ENCODE measurements around the gene CNPY1.

DNA sequence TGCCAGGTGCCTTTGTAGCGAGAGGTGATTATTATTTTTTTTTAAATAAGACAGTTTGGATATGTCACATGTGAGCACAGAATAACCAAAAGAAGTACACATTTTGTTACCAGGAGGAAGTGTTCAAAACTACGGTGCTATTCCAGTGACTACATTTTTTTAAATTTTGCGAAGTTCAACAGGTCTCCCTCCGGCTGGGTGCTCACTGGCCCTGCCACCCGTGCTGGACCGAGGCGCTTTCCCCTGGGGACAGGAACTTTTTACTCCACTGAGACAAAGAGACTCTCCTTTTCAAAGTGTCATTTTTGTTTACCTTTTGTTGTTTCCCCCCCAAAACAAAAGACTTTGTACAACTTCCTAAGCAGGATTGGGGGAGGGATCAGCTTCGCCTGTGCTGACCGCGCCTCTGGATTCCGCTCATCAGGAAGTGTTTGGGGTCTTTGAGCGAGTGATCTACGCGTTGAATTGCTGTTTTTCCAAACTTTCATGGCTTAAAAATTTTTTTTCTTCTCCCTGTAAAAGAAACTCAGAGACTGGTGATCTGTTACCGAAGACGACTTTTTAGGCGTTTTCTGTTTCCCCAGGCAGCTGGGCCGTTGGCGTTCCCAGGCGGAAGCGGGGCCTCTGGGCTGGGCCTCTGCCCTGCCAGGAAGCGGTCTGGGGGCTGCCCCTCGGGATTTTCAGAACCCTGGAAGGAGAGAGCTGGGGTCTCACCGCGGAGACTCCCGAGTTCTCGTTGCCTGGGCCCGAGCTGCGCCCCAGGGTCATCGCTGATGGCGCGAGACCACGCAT is 81.2 kb downstream of the CNPY1 start:
- TF ChIP-seq EZH2 (IDR thresholded peaks at IDR 0.05; ENCODE audit: low read length, missing control alignments): peak; percentile 16
- TF ChIP-seq, protein P1, sequence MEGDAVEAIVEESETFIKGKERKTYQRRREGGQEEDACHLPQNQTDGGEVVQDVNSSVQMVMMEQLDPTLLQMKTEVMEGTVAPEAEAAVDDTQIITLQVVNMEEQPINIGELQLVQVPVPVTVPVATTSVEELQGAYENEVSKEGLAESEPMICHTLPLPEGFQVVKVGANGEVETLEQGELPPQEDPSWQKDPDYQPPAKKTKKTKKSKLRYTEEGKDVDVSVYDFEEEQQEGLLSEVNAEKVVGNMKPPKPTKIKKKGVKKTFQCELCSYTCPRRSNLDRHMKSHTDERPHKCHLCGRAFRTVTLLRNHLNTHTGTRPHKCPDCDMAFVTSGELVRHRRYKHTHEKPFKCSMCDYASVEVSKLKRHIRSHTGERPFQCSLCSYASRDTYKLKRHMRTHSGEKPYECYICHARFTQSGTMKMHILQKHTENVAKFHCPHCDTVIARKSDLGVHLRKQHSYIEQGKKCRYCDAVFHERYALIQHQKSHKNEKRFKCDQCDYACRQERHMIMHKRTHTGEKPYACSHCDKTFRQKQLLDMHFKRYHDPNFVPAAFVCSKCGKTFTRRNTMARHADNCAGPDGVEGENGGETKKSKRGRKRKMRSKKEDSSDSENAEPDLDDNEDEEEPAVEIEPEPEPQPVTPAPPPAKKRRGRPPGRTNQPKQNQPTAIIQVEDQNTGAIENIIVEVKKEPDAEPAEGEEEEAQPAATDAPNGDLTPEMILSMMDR (conservative IDR thresholded peaks at IDR 0.05 in 1 of 2, IDR thresholded peaks at IDR 0.05 in 1 of 2; ENCODE audit: low read depth in 1 of 2, low read length in 2 of 2): no peak

All from fibroblast of lung (primary cell).